GM12878 (cell line): ENCODE measurements around the gene TNFRSF6B.

Experiments used
- CEBPB ChIP-seq, 2 experiments: fragments of 150-350 bp in 1 of 2; IDR thresholded peaks; 2 replicates each; pipeline ENCODE4 v1.6.1; 2012 to 2014; ENCODE audit warnings: low read depth in 2 of 2, low read length in 2 of 2, borderline replicate concordance in 1 of 2, inconsistent platforms in 1 of 2
- POLR2A ChIP-seq: IDR thresholded peaks from 2 replicates; pipeline ENCODE4 v1.6.1; 2011; ENCODE audit warnings: low read depth, mild to moderate bottlenecking, low read length
- POLR2AphosphoS5 ChIP-seq: IDR thresholded peaks from 2 replicates; pipeline ENCODE4 v1.6.1; 2011; ENCODE audit warnings: mild to moderate bottlenecking, low read length, inconsistent platforms
- RAD21 ChIP-seq: IDR thresholded peaks from 2 replicates; pipeline ENCODE4 v1.6.1; 2011; ENCODE audit warnings: mild to moderate bottlenecking, low read depth, low read length, moderate library complexity; ENCODE audit not compliant: insufficient read depth
- RAD51 ChIP-seq: fragments of 450-650 bp; IDR thresholded peaks from 2 replicates; pipeline ENCODE4 v1.6.1; 2016; ENCODE audit warnings: moderate library complexity, mild to moderate bottlenecking, inconsistent platforms
- RFX5 ChIP-seq: IDR thresholded peaks from 2 replicates; pipeline ENCODE4 v1.6.1; 2011; ENCODE audit warnings: low read depth, low read length, improper control_type of control experiment
- SMARCA5 ChIP-seq: fragments of 450-650 bp; IDR thresholded peaks from 2 replicates; pipeline ENCODE4 v1.6.1; 2017; ENCODE audit warnings: mild to moderate bottlenecking
- ZNF274 ChIP-seq: IDR thresholded peaks from one replicate; pipeline ENCODE4 v1.8.0; 2011; ENCODE audit not compliant: insufficient read length, insufficient read depth
- TF ChIP-seq, protein P1 (sequence below): IDR thresholded peaks from 2 replicates; pipeline ENCODE4 v1.6.1; 2012; ENCODE audit warnings: improper control_type of control experiment, low read depth, low read length; ENCODE audit not compliant: insufficient replicate concordance
- TF ChIP-seq, protein P2 (sequence below): fragments of 450-650 bp; IDR thresholded peaks from 2 replicates; pipeline ENCODE4 v1.6.1; 2014; ENCODE audit warnings: mild to moderate bottlenecking
- TF ChIP-seq, protein P3 (sequence below), 3 experiments: IDR thresholded peaks in 2 of 3; conservative IDR thresholded peaks in 1 of 3; 2 replicates each; pipeline ENCODE4 v1.5.1; 2011; ENCODE audit warnings: low read depth in 3 of 3, low read length in 3 of 3, mild to moderate bottlenecking in 3 of 3, control low read depth in 2 of 3, moderate library complexity in 2 of 3, inconsistent platforms in 1 of 3, mixed read lengths in 1 of 3; ENCODE audit not compliant: control insufficient read depth in 2 of 3, insufficient read depth in 1 of 3; ENCODE audit errors: extremely low read depth in 1 of 3
- TF ChIP-seq, protein P4 (sequence below): IDR thresholded peaks from 2 replicates; pipeline ENCODE4 v1.6.1; 2012; ENCODE audit warnings: low read depth, low read length, improper control_type of control experiment

DNA sequence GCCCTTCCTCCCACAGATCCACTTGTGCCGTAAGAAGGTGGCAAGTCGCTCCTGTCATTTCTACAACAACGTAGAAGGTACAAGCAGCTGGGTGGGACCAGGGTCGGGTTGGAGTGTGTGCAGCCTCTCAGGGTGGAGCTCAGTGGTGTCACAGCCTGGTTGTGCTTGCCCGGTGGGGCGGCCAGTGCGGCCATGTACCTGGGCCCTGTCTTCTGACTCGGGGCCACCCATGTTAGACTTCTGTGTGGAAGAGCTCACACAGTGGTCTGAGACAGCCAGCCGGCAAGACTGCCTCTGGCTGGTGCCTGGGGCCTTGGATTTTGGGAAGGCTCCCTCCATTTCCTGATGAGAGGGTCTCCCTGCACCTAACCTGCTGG is 33.7 kb upstream of the TNFRSF6B start:
- TF ChIP-seq SMARCA5, result no peak
- TF ChIP-seq, protein P1, sequence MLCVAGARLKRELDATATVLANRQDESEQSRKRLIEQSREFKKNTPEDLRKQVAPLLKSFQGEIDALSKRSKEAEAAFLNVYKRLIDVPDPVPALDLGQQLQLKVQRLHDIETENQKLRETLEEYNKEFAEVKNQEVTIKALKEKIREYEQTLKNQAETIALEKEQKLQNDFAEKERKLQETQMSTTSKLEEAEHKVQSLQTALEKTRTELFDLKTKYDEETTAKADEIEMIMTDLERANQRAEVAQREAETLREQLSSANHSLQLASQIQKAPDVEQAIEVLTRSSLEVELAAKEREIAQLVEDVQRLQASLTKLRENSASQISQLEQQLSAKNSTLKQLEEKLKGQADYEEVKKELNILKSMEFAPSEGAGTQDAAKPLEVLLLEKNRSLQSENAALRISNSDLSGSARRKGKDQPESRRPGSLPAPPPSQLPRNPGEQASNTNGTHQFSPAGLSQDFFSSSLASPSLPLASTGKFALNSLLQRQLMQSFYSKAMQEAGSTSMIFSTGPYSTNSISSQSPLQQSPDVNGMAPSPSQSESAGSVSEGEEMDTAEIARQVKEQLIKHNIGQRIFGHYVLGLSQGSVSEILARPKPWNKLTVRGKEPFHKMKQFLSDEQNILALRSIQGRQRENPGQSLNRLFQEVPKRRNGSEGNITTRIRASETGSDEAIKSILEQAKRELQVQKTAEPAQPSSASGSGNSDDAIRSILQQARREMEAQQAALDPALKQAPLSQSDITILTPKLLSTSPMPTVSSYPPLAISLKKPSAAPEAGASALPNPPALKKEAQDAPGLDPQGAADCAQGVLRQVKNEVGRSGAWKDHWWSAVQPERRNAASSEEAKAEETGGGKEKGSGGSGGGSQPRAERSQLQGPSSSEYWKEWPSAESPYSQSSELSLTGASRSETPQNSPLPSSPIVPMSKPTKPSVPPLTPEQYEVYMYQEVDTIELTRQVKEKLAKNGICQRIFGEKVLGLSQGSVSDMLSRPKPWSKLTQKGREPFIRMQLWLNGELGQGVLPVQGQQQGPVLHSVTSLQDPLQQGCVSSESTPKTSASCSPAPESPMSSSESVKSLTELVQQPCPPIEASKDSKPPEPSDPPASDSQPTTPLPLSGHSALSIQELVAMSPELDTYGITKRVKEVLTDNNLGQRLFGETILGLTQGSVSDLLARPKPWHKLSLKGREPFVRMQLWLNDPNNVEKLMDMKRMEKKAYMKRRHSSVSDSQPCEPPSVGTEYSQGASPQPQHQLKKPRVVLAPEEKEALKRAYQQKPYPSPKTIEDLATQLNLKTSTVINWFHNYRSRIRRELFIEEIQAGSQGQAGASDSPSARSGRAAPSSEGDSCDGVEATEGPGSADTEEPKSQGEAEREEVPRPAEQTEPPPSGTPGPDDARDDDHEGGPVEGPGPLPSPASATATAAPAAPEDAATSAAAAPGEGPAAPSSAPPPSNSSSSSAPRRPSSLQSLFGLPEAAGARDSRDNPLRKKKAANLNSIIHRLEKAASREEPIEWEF, result no peak
- TF ChIP-seq RFX5, result no peak
- no peak for TF ChIP-seq CEBPB (IDR thresholded peaks at IDR 0.05; ENCODE audit: borderline replicate concordance in 1 of 2, low read depth in 2 of 2, low read length in 2 of 2)
- TF ChIP-seq, protein P2, sequence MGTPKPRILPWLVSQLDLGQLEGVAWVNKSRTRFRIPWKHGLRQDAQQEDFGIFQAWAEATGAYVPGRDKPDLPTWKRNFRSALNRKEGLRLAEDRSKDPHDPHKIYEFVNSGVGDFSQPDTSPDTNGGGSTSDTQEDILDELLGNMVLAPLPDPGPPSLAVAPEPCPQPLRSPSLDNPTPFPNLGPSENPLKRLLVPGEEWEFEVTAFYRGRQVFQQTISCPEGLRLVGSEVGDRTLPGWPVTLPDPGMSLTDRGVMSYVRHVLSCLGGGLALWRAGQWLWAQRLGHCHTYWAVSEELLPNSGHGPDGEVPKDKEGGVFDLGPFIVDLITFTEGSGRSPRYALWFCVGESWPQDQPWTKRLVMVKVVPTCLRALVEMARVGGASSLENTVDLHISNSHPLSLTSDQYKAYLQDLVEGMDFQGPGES, result no peak
- TF ChIP-seq, protein P3, sequence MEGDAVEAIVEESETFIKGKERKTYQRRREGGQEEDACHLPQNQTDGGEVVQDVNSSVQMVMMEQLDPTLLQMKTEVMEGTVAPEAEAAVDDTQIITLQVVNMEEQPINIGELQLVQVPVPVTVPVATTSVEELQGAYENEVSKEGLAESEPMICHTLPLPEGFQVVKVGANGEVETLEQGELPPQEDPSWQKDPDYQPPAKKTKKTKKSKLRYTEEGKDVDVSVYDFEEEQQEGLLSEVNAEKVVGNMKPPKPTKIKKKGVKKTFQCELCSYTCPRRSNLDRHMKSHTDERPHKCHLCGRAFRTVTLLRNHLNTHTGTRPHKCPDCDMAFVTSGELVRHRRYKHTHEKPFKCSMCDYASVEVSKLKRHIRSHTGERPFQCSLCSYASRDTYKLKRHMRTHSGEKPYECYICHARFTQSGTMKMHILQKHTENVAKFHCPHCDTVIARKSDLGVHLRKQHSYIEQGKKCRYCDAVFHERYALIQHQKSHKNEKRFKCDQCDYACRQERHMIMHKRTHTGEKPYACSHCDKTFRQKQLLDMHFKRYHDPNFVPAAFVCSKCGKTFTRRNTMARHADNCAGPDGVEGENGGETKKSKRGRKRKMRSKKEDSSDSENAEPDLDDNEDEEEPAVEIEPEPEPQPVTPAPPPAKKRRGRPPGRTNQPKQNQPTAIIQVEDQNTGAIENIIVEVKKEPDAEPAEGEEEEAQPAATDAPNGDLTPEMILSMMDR (IDR thresholded peaks at IDR 0.05 in 2 of 3, conservative IDR thresholded peaks at IDR 0.05 in 1 of 3; ENCODE audit: control insufficient read depth in 2 of 3, extremely low read depth in 1 of 3, insufficient read depth in 1 of 3, low read depth in 3 of 3, low read length in 3 of 3), result no peak
- TF ChIP-seq POLR2AphosphoS5, result no peak
- TF ChIP-seq ZNF274, result no peak
- TF ChIP-seq POLR2A, result no peak
- no peak for TF ChIP-seq RAD51
- TF ChIP-seq, protein P4, sequence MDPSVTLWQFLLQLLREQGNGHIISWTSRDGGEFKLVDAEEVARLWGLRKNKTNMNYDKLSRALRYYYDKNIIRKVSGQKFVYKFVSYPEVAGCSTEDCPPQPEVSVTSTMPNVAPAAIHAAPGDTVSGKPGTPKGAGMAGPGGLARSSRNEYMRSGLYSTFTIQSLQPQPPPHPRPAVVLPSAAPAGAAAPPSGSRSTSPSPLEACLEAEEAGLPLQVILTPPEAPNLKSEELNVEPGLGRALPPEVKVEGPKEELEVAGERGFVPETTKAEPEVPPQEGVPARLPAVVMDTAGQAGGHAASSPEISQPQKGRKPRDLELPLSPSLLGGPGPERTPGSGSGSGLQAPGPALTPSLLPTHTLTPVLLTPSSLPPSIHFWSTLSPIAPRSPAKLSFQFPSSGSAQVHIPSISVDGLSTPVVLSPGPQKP, result no peak
- no peak for TF ChIP-seq RAD21
